Retina (tissue), 1 donor: Measurements from ENCODE around the gene CHST12.
"Not testable (repeated sequence)": the region's sequence is repeated elsewhere in the genome, so short reads cannot be mapped to it uniquely, and the experiment has no call there.

Experiments used
- DNase-seq: peaks from one replicate; pipeline ENCODE4 v3.0.0-alpha.2; 2016

The CHST12 gene

DNA sequence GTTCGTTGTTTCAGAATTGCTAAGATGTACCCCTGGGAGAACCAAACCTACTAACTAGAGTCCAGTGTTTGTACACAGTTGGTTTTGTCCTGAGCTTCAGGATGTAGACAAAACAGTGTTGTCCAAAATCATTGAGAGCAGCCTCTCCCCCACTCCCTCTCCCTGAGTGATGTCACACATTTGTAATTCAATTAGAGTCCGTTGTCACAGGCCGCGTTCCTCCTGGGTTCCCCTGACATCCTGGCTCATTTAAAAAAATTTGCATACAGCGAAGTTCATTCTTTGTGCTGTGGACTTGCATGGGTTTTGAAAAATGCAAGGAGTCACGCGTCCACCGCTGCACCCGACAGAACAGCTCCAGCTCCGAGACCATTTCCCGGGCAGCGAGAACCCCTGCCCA, 62.5 kb downstream of the CHST12 start:
- DNase-seq = no peak

DNA sequence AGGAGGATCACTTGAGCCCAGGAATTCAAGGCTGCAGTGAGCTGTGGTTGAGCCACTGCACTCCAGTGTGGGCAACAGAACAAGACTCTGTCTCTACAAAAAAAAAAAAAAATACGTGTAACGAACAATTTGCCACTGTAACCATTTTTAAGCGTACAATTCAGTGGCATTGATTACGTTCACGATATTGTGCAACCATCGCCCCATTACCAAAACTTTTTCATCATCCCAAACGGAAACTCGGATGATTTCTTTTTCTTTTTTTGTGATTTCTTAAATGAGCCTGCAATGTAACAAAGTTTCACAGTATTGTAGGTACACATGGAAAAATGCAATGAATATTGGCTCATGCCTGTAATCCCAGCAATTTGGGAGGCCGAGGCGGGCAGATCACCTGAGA, 63.3 kb downstream of the CHST12 start:
- DNase-seq = no peak

DNA sequence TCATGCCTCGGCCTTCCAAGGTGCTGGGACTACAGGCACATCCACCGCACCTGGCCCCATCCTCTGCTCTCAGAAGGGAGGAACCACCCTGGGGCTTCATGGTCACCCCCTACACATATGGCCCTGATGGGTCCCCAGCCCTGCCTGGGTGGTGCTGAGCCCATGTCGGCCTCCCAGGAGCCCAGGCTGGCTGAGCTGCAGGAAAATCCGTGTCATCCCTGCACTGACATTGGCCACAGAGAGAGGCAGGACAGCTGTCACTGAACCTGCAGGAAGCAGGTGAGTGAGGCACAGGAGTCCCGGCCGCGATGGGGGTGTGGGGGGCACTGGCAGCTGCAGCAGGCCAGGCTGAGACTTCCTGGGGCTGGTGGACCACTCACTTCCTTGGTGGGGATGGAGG, 64.8 kb downstream of the CHST12 start:
- no peak for DNase-seq

DNA sequence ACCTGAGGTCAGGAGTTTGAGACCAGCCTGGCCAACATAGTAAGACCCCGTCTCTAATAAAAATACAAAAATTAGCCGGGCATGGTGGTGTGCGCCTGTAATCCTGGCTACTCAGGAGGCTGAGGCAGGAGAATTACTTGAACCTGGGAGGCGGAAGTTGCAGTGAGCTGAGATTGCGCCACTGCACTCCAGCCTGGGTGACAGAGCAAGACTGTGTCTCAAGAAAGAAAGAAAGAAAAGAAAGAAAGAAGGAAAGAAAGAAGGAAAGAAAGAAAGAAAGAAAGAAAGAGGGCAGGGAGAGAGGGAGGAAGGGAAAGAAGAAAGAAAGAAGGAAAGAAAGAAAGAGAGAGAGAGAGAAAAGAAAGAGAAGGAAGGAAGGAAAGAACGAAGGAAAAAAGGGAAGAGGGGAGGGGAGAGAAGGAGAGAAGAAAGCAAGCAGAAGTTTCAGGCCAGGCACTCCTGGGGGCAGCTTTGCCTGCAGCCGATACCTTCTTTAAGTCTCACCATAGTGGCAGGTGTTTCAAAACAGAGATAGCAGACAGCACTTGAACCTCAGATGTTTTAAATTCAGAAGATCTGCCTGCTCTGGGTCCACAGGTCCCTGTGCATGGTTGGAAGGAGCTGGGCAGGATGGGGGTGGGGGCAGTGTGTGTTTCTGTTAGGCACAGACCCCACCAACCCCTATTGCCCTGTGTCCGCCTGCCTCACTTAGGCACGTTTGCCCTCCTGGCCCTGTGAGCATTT, 66.2 kb downstream of the CHST12 start:
- DNase-seq = not testable (repeated sequence)

DNA sequence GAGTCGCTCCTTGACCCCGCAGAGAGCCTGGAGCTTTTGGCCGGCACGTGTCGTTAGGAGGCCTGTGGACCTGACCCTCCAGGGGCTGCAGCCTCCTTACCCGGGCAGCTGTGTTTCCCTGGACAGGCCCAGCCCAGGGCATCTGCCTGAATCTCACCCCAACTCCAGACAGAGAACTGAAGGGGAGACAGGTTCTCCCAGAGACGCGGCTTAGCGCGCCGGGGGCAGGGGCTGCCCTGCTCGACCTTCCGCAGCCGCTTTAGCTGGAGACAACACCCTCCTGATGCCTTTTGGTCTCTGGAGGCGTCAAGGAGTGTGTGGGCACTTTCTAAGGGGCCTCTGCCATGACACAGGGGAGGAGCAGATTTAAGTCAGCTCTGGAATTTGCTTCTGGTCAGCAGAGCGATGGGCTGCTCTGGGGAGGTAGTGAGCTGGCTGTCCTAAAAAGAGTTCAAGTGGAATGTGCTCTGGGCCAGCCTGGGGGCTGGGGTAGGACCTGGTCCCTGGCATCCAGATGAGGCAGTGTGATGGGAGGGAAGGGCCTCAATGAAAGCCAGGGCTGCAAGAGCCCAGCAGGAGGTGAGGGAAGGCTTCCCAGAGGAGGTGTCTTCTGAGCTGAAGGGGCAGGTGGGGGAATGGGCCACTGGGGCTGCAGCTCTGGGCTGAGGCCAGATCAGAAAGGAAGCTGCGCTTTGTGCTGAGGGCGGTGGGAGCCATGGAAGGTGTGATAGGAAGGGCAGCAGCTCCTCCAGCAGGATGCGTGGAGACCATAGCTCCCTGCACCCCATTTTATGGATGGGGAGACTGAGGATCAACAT, 67.0 kb downstream of the CHST12 start:
- no peak for DNase-seq

- DNase-seq = no peak
Measured at GRCh38 chr7:2471022-2471329, 67.6 kb downstream of the CHST12 start.

DNA sequence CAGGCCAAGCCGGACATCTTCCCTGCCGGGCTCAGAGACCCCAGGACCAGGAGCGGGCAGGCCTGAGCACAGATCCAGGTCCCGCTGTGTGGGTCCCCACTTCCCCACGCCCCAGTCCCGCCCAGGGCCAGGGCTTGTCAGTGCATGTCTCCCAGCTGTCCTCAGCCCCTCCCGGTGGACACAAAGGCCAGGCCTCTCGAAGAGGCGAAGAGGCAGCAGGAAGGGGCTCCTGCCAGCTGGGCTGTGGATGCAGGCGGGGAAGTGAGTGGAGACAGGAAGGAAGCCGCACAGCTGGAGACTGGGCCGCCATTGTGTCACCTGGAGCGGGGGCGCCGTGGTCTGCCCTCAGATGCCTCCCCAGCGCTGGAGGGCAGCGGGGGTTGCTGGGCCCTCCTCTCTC, 68.0 kb downstream of the CHST12 start:
- DNase-seq = no peak

GRCh38 chr7:2472739-2473138, 69.3 kb downstream of the CHST12 start:
- peak; percentile 57 for DNase-seq

DNA sequence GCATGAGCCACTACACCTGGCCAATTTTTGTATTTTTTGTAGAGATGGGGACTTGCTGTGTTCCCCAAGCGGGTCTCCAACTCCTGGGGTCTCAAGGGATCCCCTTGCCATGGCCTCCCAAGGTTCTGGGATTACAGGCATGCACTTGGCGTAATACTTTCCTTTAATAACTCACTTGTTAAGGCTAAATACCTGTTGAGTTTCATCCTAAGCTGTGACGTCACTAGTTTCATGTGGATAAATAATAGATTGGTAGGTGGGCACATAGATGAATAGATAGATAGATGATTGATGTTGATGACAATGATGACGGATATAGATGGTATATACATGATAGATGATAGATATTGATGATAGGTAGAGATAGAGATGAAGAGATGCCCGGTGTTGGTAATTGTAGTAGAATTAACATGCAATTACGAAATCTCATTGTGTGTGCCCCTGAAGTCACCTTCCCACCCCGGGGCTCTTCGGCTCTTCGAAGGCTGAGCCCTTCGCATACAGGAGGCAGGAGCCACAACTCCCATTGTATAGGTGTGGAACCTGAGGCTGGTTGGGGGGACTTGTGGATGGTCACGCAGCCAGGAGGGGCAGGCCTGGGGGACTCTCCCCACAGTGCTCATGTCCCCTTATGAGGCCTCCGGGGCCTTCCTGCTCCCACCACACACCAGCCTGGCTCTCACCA, 70.2 kb downstream of the CHST12 start:
- DNase-seq = no peak

DNA sequence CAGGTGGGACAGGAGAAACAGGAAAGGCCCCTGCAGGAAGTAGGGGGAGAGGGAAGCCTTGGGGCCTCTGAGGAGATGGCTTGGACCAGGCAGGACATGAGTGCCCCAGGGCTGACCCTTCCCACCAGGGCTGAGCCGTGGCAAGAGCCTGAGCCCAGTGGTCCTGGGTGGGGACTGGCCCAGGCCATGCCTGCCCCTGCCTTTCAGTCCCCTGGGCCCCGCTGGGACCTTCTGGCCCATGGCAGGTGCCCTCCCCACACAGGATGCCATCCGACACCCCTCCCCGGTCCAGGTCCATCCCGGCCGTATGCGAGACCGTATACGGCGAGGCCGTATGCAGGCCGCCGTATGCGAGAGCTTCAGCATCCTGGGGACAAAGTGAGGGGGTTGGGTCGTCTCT, 70.8 kb downstream of the CHST12 start:
- DNase-seq = no peak

DNA sequence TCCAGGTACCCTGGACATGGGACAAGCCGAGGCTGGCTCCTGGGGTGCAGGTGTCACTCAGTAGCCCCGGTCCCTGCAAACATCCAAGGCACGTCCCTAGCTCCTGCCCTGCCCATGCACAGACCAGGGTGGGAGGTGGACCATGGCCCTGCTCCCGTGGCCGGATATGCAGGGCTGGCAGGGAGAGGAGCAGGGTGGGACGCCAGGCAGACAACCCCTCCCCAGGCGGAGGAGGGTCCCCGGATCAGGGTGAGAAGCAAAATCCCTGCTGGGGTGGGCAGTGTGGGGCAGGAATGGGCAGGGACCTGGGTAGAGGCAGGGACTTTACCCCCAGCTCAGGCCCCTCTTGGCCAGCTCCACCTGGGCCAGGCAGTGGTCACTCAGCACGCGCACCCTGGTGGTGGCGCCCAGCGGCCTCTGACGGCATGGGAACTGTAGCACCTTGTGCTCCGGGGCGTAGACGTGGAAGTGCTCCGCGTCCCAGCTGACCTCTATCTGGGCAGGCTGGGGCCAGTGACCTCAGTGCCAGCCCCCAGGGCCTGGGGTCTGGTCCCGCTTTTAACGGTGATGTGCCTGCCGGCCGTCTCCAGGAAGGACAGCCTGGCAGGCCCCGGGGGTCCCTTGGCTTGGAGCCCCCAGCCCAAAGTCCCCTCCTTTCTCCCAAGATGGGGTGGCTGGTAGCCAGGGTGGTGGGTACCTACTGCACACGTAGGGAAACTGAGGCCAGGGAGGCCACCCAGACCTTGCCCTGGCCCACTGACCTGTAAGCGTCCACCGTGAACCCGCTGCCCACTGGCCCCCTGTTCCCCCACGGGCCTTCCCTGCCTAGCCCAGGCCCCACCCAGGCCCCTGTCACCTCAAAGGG, 71.6 kb downstream of the CHST12 start:
- no peak for DNase-seq

DNA sequence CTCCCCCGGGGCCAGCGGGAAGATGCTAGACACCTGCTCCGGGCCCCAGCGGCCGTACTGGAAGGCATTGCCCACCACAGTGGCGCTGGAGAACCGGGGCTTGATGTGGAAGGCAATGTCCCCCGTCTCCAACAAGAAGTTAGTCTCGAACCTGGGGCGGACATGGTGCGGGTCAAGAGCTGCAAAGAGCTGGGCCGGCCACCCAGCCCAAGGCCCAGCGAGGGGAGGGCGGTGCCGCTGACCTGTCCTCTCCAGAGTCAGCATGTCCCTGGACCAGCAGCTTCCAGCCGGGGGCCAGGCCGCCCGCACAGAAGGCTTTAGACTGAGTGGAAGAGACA, 72.2 kb downstream of the CHST12 start:
- DNase-seq = no peak

DNA sequence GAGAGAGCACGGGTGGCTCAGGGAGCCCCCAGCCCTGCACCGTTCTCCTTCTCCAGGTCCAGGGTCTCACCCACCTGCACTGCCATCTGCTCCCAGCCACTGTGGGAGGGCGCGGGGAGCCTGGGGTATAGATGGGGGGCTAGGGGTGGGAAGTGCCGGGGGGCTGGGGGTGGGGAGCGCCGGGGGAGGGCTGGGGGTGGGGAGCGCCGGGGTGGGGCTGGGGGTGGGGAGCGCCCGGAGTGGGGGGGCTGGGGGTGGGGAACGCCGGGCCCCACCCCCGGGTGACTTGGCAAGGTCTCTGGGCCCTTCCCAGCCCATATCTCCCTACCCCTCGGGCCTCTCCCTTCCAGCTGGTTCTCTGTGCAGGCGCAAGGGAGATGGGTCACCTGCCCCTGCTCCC, 72.9 kb downstream of the CHST12 start, which contains the start of gene GRIFIN:
Gene GRIFIN (minus strand): TSS at position 101 of the 400 bp plus-strand sequence. CDS start 15 bp downstream, at position 86.
- no peak for DNase-seq

- DNase-seq = no peak
Measured at GRCh38 chr7:2476776-2477446, 73.5 kb downstream of the CHST12 start.

DNA sequence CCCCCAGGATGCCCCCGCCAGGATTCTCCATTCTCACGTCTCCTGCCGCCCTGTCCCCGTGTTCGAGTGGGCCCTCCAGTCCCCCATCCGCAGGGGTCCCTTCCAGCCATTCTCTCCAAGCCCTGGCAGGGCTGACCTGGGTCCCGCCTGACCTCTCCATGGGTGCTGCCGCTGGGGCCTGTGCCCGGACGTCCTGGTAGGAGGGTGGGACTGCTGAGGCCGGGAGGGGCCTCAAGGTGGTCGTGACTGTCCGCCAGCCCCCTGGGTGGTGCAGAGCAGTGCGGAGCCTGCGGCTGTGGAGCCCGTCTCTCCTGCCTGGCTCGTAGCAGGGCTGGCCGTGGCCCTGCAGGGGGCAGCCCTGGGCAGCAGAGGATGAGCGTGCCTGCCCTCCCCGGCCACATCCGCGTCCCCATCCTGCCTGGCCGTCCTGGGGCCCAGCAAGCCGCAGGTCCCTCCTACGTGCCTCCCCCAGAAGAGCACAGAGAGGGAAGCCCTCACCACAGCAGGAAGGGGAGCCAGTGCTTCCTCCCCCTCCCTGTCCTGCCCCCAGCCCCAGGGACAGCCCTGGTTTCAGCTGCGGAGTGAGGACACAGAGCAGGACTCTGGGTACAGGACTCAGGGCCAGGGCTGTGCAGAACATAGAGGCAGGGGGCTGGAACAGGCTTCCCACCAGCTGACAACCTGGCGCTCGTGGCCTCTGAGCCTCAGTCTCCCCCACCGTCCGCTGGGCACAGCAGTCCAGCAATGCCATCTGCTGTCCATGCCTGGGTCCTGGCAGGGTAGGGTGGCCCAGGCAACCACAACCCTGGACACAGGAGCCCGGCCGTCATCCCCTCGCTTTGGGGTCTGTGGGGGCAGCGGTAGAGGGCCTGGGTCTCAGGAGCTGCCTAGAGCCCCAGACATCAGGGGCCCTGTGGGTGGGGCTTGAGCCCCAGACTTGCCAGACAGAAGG, 74.3 kb downstream of the CHST12 start:
- peak; percentile 87 for DNase-seq

- DNase-seq = no peak
Measured at GRCh38 chr7:2478399-2478785, 75.0 kb downstream of the CHST12 start.

GRCh38 chr7:2478800-2479199, 75.4 kb downstream of the CHST12 start:
- no peak for DNase-seq

- no peak for DNase-seq
Measured at GRCh38 chr7:2479276-2480069, 76.1 kb downstream of the CHST12 start.

GRCh38 chr7:2480070-2480408, 76.6 kb downstream of the CHST12 start:
- DNase-seq = no peak

GRCh38 chr7:2481195-2481594, 77.8 kb downstream of the CHST12 start:
- no peak for DNase-seq
